H1 (cell line): ENCODE measurements around the gene FCRL5. TPM values are rescaled to one million over a fixed set of nuclear protein-coding genes. Genes with fewer than 3 reads are reported as not detected.

Experiments
- CTCF ChIA-PET: fragments of 300-600 bp; sonication (Branson Sonifier 250); formaldehyde crosslinking; loops from one replicate; lab custom pipeline; 2021; ENCODE audit not compliant: partially characterized antibody; lab: Charles Lee
- POLR2A ChIA-PET: fragments of 300-600 bp; sonication (Branson Sonifier 250); formaldehyde crosslinking; loops from one replicate; lab custom pipeline; 2021; ENCODE audit warnings: inconsistent platforms; ENCODE audit not compliant: partially characterized antibody; lab: Charles Lee
- DNase-seq, 2 experiments: peaks; one replicate each; pipeline versions ENCODE4 v3.0.0 to v3.0.0-alpha.2; 2010 to 2022; ENCODE audit warnings: low spot score in 2 of 2, low read depth in 1 of 2, mixed read lengths in 1 of 2
- FAIRE-seq: peaks from 2 replicates; lab custom pipeline; 2011; peaks lifted over from hg19 to GRCh38; lab: Jason Lieb, UNC
- H2AFZ ChIP-seq: 2 replicates; pipeline ENCODE4 v1.8.1; 2012; ENCODE audit warnings: low read length, inconsistent platforms
- H2AK5ac ChIP-seq: 2 replicates; pipeline ENCODE4 v1.6.1; 2013; ENCODE audit warnings: low read depth, low read length
- H2BK120ac ChIP-seq: replicated peaks from 2 replicates; pipeline ENCODE3; 2013; ENCODE audit warnings: low read depth, low read length, inconsistent platforms
- H2BK12ac ChIP-seq: 2 replicates; pipeline ENCODE4 v1.6.1; 2013; ENCODE audit warnings: low read depth, low read length
- H2BK15ac ChIP-seq: 2 replicates; pipeline ENCODE4 v1.6.1; 2013; ENCODE audit warnings: low read length
- H2BK20ac ChIP-seq: 2 replicates; pipeline ENCODE4 v1.6.1; 2013; ENCODE audit warnings: low read length
- H2BK5ac ChIP-seq: 2 replicates; pipeline ENCODE4 v1.6.1; 2013; ENCODE audit warnings: low read depth, low read length
- H3K14ac ChIP-seq: 2 replicates; pipeline ENCODE4 v1.6.1; 2013; ENCODE audit warnings: inconsistent platforms; ENCODE audit not compliant: insufficient read length
- H3K18ac ChIP-seq: 2 replicates; pipeline ENCODE4 v1.6.1; 2013; ENCODE audit warnings: low read length; ENCODE audit errors: extremely low read depth
- H3K23ac ChIP-seq: 2 replicates; pipeline ENCODE4 v1.6.1; 2013; ENCODE audit warnings: inconsistent platforms; ENCODE audit not compliant: insufficient read length
- H3K23me2 ChIP-seq: 2 replicates; pipeline ENCODE4 v1.6.1; 2013; ENCODE audit warnings: low read depth, low read length
- H3K27ac ChIP-seq: 2 replicates; pipeline ENCODE4 v1.6.1; 2011; ENCODE audit warnings: low read depth, low read length, inconsistent platforms
- H3K27me3 ChIP-seq, 4 experiments: replicated peaks in 1 of 4; 1 replicate in 1 of 4; 2 replicates in 3 of 4; pipeline versions ENCODE4 v1.6.1 to v1.8.1; 2011 to 2013; ENCODE audit warnings: low read length in 3 of 4, mild to moderate bottlenecking in 3 of 4, inconsistent platforms in 2 of 4, mixed read lengths in 2 of 4, moderate library complexity in 1 of 4; ENCODE audit not compliant: control insufficient read depth in 3 of 4, insufficient read depth in 3 of 4; ENCODE audit errors: extremely low read depth in 1 of 4
- H3K36me3 ChIP-seq, 4 experiments: 2 replicates each; pipeline versions ENCODE4 v1.6.1 to v1.8.1; 2011 to 2013; ENCODE audit warnings: mild to moderate bottlenecking in 4 of 4, low read length in 3 of 4, moderate library complexity in 2 of 4, control low read depth in 1 of 4, inconsistent platforms in 1 of 4; ENCODE audit not compliant: insufficient read depth in 4 of 4, control insufficient read depth in 2 of 4
- H3K4ac ChIP-seq: replicated peaks from 2 replicates; pipeline ENCODE3; 2013; ENCODE audit warnings: low read length, low read depth, mixed read lengths, inconsistent platforms; ENCODE audit not compliant: insufficient read length
- H3K4me1 ChIP-seq, 4 experiments: replicated peaks in 1 of 4; 1 replicate in 1 of 4; 2 replicates in 3 of 4; pipeline versions ENCODE4 v1.6.1 to v1.8.1; 2011 to 2013; ENCODE audit warnings: low read length in 3 of 4, inconsistent platforms in 2 of 4, mixed read lengths in 1 of 4; ENCODE audit not compliant: insufficient read depth in 4 of 4, control insufficient read depth in 3 of 4
- H3K4me2 ChIP-seq, 2 experiments: 2 replicates each; pipeline versions ENCODE4 v1.6.1 to v1.8.1; 2011 to 2013; ENCODE audit warnings: low read depth in 2 of 2, low read length in 2 of 2, control low read depth in 1 of 2, inconsistent platforms in 1 of 2, mild to moderate bottlenecking in 1 of 2; ENCODE audit not compliant: insufficient read depth in 1 of 2
- H3K4me3 ChIP-seq, 4 experiments: fragments of 200-600, 300-600 bp in 1 of 4; sonication (generic), shearing (Covaris generic), sonication (Bioruptor Twin) in 1 of 4; 2 replicates each; pipeline versions ENCODE4 v1.5.1 to v1.8.1; 2011 to 2016; ENCODE audit warnings: low read length in 4 of 4, low read depth in 3 of 4, control low read depth in 2 of 4, inconsistent platforms in 2 of 4, mild to moderate bottlenecking in 2 of 4, mixed read lengths in 1 of 4, moderate library complexity in 1 of 4; ENCODE audit not compliant: insufficient read depth in 2 of 4; ENCODE audit errors: extremely low read depth in 1 of 4
- H3K56ac ChIP-seq: replicated peaks from 2 replicates; pipeline ENCODE3; 2013; ENCODE audit warnings: low read depth, mild to moderate bottlenecking, mixed read lengths, low read length, inconsistent platforms; ENCODE audit not compliant: insufficient read length
- H3K79me1 ChIP-seq: 2 replicates; pipeline ENCODE4 v1.6.1; 2013; ENCODE audit warnings: low read depth, low read length, control low read depth
- H3K79me2 ChIP-seq, 2 experiments: 2 replicates each; pipeline versions ENCODE4 v1.6.1 to v1.8.1; 2012 to 2013; ENCODE audit warnings: low read length in 2 of 2, mild to moderate bottlenecking in 2 of 2, inconsistent platforms in 1 of 2; ENCODE audit not compliant: insufficient read depth in 2 of 2, control insufficient read depth in 1 of 2
- H3K9ac ChIP-seq, 4 experiments: replicated peaks in 1 of 4; 1 replicate in 1 of 4; 2 replicates in 3 of 4; pipeline versions ENCODE4 v1.6.1 to v1.8.1; 2011 to 2013; ENCODE audit warnings: low read depth in 3 of 4, low read length in 3 of 4, control low read depth in 2 of 4, mild to moderate bottlenecking in 2 of 4, moderate library complexity in 2 of 4, inconsistent platforms in 1 of 4; ENCODE audit errors: extremely low read depth in 1 of 4
- H3K9me3 ChIP-seq, 2 experiments: 2 replicates each; pipeline versions ENCODE4 v1.6.1 to v1.8.1; 2012 to 2013; ENCODE audit warnings: mild to moderate bottlenecking in 2 of 2, moderate library complexity in 2 of 2, control low read depth in 1 of 2, inconsistent platforms in 1 of 2, low read depth in 1 of 2, low read length in 1 of 2, mixed read lengths in 1 of 2; ENCODE audit not compliant: insufficient read depth in 2 of 2
- H4K20me1 ChIP-seq, 2 experiments: replicated peaks in 1 of 2; 2 replicates each; pipeline versions ENCODE3 to v1.8.1; 2011 to 2013; ENCODE audit warnings: inconsistent platforms in 2 of 2, low read length in 2 of 2, mild to moderate bottlenecking in 1 of 2; ENCODE audit not compliant: insufficient read depth in 2 of 2, control insufficient read depth in 1 of 2
- H4K5ac ChIP-seq: 2 replicates; pipeline ENCODE4 v1.6.1; 2013; ENCODE audit warnings: low read length, low read depth, mixed read lengths, inconsistent platforms; ENCODE audit not compliant: insufficient read length
- H4K8ac ChIP-seq: 2 replicates; pipeline ENCODE4 v1.8.0; 2013; ENCODE audit warnings: mild to moderate bottlenecking, moderate library complexity, low read length, inconsistent platforms; ENCODE audit not compliant: insufficient read depth; ENCODE audit errors: extremely low read depth
- H4K91ac ChIP-seq: replicated peaks from 2 replicates; pipeline ENCODE3; 2013; ENCODE audit warnings: low read length, mixed read lengths, inconsistent platforms; ENCODE audit not compliant: insufficient read length
- PHF8 ChIP-seq: fragments of 200-600 bp; sonication (generic); conservative IDR thresholded peaks from 2 replicates; pipeline ENCODE4 v1.7.1; 2012; ENCODE audit warnings: low read depth, mild to moderate bottlenecking, inconsistent platforms, low read length, moderate library complexity
- POLR2A ChIP-seq, 2 experiments: IDR thresholded peaks; 1 replicate in 1 of 2; 2 replicates in 1 of 2; pipeline ENCODE4 v1.6.1; 2011; ENCODE audit warnings: low read depth in 2 of 2, low read length in 2 of 2, mild to moderate bottlenecking in 2 of 2; ENCODE audit errors: control extremely low read depth in 1 of 2
- POU5F1 ChIP-seq: IDR thresholded peaks from 2 replicates; pipeline ENCODE4 v1.6.1; 2011; ENCODE audit warnings: low read depth, mild to moderate bottlenecking, low read length, moderate library complexity
- TBP ChIP-seq: IDR thresholded peaks from 2 replicates; pipeline ENCODE4 v1.6.1; 2011; ENCODE audit warnings: low read depth, low read length, improper control_type of control experiment
- ZNF274 ChIP-seq: IDR thresholded peaks from 2 replicates; pipeline ENCODE4 v1.7.0; 2012; ENCODE audit warnings: low read length, borderline replicate concordance; ENCODE audit errors: extremely low read depth
- polyA plus RNA-seq, 7 experiments: library from polyadenylated mRNA; depleted of rRNA in 3 of 7; stranded (reverse) in 5 of 7; unstranded in 2 of 7; fragments of >200 nt in 5 of 7; fragments of 200-250 nt in 2 of 7; gene quantifications; 1 replicate in 5 of 7; 2 replicates in 1 of 7; 4 replicates in 1 of 7; pipeline versions ENCODE4 v1.2.1 to v1.2.3, GENCODE V29; 2011 to 2013; ENCODE audit warnings: missing spikeins in 2 of 7, mixed read lengths in 2 of 7
- total RNA-seq: library from RNA; stranded (reverse); fragmentation: NEBNext Ultra II Directional; extraction: Animal tissue kit (Norgen Biotek cat#: 25700); gene quantifications from 2 replicates; pipeline ENCODE4 v1.2.1, GENCODE V29; 2021

The FCRL5 gene
- total and polyA plus RNA-seq, 2 of the 8 experiments (the other 6 are each of a cell fraction or from before 2014, with no cell fraction given), result 1.0 to 2.6 TPM

- CTCF ChIA-PET, result interaction anchor here (1.0 to 5.1 kb wide), 10 partner anchors 13 to 286 kb away, joined by 3 to 34 read pairs (median 4); no protein-coding TSS in a partner anchor
- Histone ChIP-seq H4K91ac (no peak overlapping the region), H3K4ac (no peak overlapping the region), H3K79me1 (no peaks in the 10 kb centered on the region), H3K4me2 (no peak overlapping the region), H2BK20ac (no peak overlapping the region), H3K27me3 (no peaks in the 10 kb centered on the region), H2AFZ (no peak overlapping the region), H2BK5ac (no peak overlapping the region), H3K9ac (no peak overlapping the region), H2BK120ac (no peak overlapping the region), H4K8ac (no peak overlapping the region), H3K14ac (no peak overlapping the region), H2AK5ac (no peak overlapping the region), H3K56ac (no peak overlapping the region), H3K27ac (no peak overlapping the region), H3K4me1 (0 out of 7 replicates have a peak, but pooled peaks cover 0 to 3% (median 0%) of the 10 kb centered on the region in 4 experiments), H3K23me2 (no peaks in the 10 kb centered on the region), H4K5ac (no peak overlapping the region), H3K9me3 (no peaks in the 10 kb centered on the region), H3K79me2 (no peaks in the 10 kb centered on the region), H3K4me3 (no peak overlapping the region), H2BK15ac (no peak overlapping the region), H4K20me1 (no peaks in the 10 kb centered on the region), H2BK12ac (no peak overlapping the region), H3K18ac (no peak overlapping the region), H3K23ac (no peak overlapping the region), H3K36me3 (no peaks in the 10 kb centered on the region)
- no peak for DNase-seq
- no peak for TF ChIP-seq ZNF274
- no peak for TF ChIP-seq TBP
- no peak for TF ChIP-seq POLR2A (IDR thresholded peaks at IDR 0.05; ENCODE audit: control extremely low read depth in 1 of 2, low read depth in 2 of 2, low read length in 2 of 2)
- no peak for TF ChIP-seq POU5F1
- TF ChIP-seq PHF8, result no peak
- FAIRE-seq, result no peak
- POLR2A ChIA-PET, result no interaction called here
These were observed 70.1 kb downstream of the FCRL5 start for GRCh38 chr1:157482174-157482573.
